HEK293 (cell line): ENCODE data around the gene RRM1.
"Not testable (repeated sequence)": the region's sequence is repeated elsewhere in the genome, so short reads cannot be mapped to it uniquely, and the experiment has no call there.

Source experiments
- ZBTB20 ChIP-seq: fragments of 450-650 bp; formaldehyde crosslinking; IDR thresholded peaks from 2 replicates; pipeline ENCODE4 v1.5.1; 2016; ENCODE audit warnings: missing biosample characterization, missing genetic modification characterization
- ZNF133 ChIP-seq: fragments of 450-650 bp; formaldehyde crosslinking; IDR thresholded peaks from 2 replicates; pipeline ENCODE4 v1.5.1; 2016; ENCODE audit warnings: missing biosample characterization, missing genetic modification characterization
- ZNF23 ChIP-seq: fragments of 450-650 bp; formaldehyde crosslinking; IDR thresholded peaks from 2 replicates; pipeline ENCODE4 v1.5.1; 2016; ENCODE audit warnings: missing biosample characterization, missing genetic modification characterization, borderline replicate concordance
- ZNF239 ChIP-seq: fragments of 450-650 bp; formaldehyde crosslinking; IDR thresholded peaks from 2 replicates; pipeline ENCODE4 v1.5.1; 2016; ENCODE audit warnings: missing biosample characterization, missing genetic modification characterization
- ZNF292 ChIP-seq: fragments of 450-650 bp; formaldehyde crosslinking; IDR thresholded peaks from 2 replicates; pipeline ENCODE4 v1.5.1; 2016; ENCODE audit warnings: low read depth, missing biosample characterization, missing genetic modification characterization, borderline replicate concordance
- ZNF48 ChIP-seq: fragments of 450-650 bp; formaldehyde crosslinking; IDR thresholded peaks from 2 replicates; pipeline ENCODE4 v1.5.1; 2016; ENCODE audit warnings: missing biosample characterization, missing genetic modification characterization
- ZNF501 ChIP-seq: fragments of 450-650 bp; formaldehyde crosslinking; IDR thresholded peaks from 2 replicates; pipeline ENCODE4 v1.5.1; 2016; ENCODE audit warnings: missing biosample characterization, missing genetic modification characterization
- ZNF530 ChIP-seq: fragments of 450-650 bp; formaldehyde crosslinking; IDR thresholded peaks from 2 replicates; pipeline ENCODE4 v1.5.1; 2016; ENCODE audit warnings: low read depth, missing biosample characterization, missing genetic modification characterization
- ZNF660 ChIP-seq: fragments of 450-650 bp; IDR thresholded peaks from 2 replicates; pipeline ENCODE4 v1.5.1; 2018; ENCODE audit warnings: missing biosample characterization, mild to moderate bottlenecking, missing genetic modification characterization
- ZNF747 ChIP-seq: fragments of 450-650 bp; formaldehyde crosslinking; IDR thresholded peaks from 2 replicates; pipeline ENCODE4 v1.5.1; 2016; ENCODE audit warnings: missing biosample characterization, missing genetic modification characterization
- TF ChIP-seq, protein P1 (sequence below): fragments of 450-650 bp; formaldehyde crosslinking; IDR thresholded peaks from 2 replicates; pipeline ENCODE4 v1.5.1; 2016; ENCODE audit warnings: missing biosample characterization, missing genetic modification characterization, borderline replicate concordance
- TF ChIP-seq, protein P2 (sequence below): fragments of 450-650 bp; formaldehyde crosslinking; IDR thresholded peaks from 2 replicates; pipeline ENCODE4 v1.5.1; 2016; ENCODE audit warnings: missing biosample characterization, missing genetic modification characterization
- TF ChIP-seq, protein P3 (sequence below): fragments of 450-650 bp; formaldehyde crosslinking; IDR thresholded peaks from 2 replicates; pipeline ENCODE4 v1.5.1; 2016; ENCODE audit warnings: missing biosample characterization, missing genetic modification characterization
- TF ChIP-seq, protein P4 (sequence below): fragments of 450-650 bp; formaldehyde crosslinking; IDR thresholded peaks from 2 replicates; pipeline ENCODE4 v1.5.1; 2016; ENCODE audit warnings: missing biosample characterization, missing genetic modification characterization, borderline replicate concordance

DNA sequence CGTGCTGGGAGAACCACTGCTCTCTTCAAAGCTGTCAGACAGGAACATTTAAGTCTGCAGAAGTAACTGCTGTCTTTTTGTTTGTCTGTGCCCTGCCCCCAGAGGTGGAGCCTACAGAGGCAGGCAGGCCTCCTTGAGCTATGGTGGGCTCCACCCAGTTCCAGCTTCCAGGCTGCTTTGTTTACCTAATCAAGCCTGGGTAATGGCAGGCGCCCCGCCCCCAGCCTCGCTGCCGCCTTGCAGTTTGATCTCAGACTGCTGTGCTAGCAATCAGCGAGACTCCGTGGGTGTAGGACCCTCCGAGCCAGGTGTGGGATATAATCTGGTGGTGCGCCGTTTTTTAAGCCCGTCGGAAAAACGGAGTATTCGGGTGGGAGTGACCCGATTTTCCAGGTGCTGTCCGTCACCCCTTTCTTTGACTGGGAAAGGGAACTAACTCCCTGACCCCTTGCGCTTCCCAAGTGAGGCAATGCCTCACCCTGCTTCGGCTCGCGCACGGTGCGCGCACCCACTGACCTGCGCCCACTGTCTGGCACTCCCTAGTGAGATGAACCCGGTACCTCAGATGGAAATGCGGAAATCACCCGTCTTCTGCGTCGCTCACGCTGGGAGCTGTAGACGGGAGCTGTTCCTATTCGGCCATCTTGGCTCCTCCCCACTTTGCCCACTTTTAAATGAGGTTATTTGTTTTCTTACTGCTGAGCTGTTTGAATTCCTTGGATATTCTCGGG, 81.2 kb downstream of the RRM1 start:
- TF ChIP-seq, protein P1, sequence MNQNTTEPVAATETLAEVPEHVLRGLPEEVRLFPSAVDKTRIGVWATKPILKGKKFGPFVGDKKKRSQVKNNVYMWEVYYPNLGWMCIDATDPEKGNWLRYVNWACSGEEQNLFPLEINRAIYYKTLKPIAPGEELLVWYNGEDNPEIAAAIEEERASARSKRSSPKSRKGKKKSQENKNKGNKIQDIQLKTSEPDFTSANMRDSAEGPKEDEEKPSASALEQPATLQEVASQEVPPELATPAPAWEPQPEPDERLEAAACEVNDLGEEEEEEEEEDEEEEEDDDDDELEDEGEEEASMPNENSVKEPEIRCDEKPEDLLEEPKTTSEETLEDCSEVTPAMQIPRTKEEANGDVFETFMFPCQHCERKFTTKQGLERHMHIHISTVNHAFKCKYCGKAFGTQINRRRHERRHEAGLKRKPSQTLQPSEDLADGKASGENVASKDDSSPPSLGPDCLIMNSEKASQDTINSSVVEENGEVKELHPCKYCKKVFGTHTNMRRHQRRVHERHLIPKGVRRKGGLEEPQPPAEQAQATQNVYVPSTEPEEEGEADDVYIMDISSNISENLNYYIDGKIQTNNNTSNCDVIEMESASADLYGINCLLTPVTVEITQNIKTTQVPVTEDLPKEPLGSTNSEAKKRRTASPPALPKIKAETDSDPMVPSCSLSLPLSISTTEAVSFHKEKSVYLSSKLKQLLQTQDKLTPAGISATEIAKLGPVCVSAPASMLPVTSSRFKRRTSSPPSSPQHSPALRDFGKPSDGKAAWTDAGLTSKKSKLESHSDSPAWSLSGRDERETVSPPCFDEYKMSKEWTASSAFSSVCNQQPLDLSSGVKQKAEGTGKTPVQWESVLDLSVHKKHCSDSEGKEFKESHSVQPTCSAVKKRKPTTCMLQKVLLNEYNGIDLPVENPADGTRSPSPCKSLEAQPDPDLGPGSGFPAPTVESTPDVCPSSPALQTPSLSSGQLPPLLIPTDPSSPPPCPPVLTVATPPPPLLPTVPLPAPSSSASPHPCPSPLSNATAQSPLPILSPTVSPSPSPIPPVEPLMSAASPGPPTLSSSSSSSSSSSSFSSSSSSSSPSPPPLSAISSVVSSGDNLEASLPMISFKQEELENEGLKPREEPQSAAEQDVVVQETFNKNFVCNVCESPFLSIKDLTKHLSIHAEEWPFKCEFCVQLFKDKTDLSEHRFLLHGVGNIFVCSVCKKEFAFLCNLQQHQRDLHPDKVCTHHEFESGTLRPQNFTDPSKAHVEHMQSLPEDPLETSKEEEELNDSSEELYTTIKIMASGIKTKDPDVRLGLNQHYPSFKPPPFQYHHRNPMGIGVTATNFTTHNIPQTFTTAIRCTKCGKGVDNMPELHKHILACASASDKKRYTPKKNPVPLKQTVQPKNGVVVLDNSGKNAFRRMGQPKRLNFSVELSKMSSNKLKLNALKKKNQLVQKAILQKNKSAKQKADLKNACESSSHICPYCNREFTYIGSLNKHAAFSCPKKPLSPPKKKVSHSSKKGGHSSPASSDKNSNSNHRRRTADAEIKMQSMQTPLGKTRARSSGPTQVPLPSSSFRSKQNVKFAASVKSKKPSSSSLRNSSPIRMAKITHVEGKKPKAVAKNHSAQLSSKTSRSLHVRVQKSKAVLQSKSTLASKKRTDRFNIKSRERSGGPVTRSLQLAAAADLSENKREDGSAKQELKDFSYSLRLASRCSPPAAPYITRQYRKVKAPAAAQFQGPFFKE (tag by site-specific recombination), result not testable (repeated sequence)
- TF ChIP-seq ZNF747 (tag by site-specific recombination); ZNF530 (tag by site-specific recombination); ZNF501 (tag by site-specific recombination); ZNF133 (tag by site-specific recombination); ZNF660 (tag by site-specific recombination); ZNF239; ZNF48 (tag by site-specific recombination); ZNF23 (tag by site-specific recombination); ZNF292 (tag by site-specific recombination); ZBTB20: not testable (repeated sequence)
- TF ChIP-seq, protein P2, sequence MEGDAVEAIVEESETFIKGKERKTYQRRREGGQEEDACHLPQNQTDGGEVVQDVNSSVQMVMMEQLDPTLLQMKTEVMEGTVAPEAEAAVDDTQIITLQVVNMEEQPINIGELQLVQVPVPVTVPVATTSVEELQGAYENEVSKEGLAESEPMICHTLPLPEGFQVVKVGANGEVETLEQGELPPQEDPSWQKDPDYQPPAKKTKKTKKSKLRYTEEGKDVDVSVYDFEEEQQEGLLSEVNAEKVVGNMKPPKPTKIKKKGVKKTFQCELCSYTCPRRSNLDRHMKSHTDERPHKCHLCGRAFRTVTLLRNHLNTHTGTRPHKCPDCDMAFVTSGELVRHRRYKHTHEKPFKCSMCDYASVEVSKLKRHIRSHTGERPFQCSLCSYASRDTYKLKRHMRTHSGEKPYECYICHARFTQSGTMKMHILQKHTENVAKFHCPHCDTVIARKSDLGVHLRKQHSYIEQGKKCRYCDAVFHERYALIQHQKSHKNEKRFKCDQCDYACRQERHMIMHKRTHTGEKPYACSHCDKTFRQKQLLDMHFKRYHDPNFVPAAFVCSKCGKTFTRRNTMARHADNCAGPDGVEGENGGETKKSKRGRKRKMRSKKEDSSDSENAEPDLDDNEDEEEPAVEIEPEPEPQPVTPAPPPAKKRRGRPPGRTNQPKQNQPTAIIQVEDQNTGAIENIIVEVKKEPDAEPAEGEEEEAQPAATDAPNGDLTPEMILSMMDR (tag by site-specific recombination), result not testable (repeated sequence)
- TF ChIP-seq, protein P3, sequence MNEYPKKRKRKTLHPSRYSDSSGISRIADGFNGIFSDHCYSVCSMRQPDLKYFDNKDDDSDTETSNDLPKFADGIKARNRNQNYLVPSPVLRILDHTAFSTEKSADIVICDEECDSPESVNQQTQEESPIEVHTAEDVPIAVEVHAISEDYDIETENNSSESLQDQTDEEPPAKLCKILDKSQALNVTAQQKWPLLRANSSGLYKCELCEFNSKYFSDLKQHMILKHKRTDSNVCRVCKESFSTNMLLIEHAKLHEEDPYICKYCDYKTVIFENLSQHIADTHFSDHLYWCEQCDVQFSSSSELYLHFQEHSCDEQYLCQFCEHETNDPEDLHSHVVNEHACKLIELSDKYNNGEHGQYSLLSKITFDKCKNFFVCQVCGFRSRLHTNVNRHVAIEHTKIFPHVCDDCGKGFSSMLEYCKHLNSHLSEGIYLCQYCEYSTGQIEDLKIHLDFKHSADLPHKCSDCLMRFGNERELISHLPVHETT, result not testable (repeated sequence)
- TF ChIP-seq, protein P4, sequence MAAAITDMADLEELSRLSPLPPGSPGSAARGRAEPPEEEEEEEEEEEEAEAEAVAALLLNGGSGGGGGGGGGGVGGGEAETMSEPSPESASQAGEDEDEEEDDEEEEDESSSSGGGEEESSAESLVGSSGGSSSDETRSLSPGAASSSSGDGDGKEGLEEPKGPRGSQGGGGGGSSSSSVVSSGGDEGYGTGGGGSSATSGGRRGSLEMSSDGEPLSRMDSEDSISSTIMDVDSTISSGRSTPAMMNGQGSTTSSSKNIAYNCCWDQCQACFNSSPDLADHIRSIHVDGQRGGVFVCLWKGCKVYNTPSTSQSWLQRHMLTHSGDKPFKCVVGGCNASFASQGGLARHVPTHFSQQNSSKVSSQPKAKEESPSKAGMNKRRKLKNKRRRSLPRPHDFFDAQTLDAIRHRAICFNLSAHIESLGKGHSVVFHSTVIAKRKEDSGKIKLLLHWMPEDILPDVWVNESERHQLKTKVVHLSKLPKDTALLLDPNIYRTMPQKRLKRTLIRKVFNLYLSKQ (tag by site-specific recombination), result not testable (repeated sequence)
